Activated naive CD4-positive, alpha-beta T cell treated with anti-CD3 and anti-CD28 coated beads, Interleukin-2, amount 50 U/mL, for 24 hours (primary cell): Measurements from ENCODE around the gene JPT1.
A peak's percentile ranks its signal among the peaks of the same experiment; 100 is the strongest.

ENCODE experiments used
- H3K27ac Mint-ChIP-seq: one replicate; pipeline ENCODE4 v1.8.0; 2021; ENCODE audit warnings: mild to moderate bottlenecking, mixed read lengths
- H3K27me3 Mint-ChIP-seq: one replicate; pipeline ENCODE4 v1.8.0; 2021; ENCODE audit warnings: mixed read lengths
- H3K36me3 Mint-ChIP-seq: one replicate; pipeline ENCODE4 v1.8.0; 2021; ENCODE audit warnings: mixed read lengths
- H3K4me1 Mint-ChIP-seq: one replicate; pipeline ENCODE4 v1.8.0; 2021; ENCODE audit warnings: mixed read lengths
- H3K4me3 Mint-ChIP-seq: one replicate; pipeline ENCODE4 v1.8.0; 2021; ENCODE audit warnings: mild to moderate bottlenecking, mixed read lengths
- H3K9me3 Mint-ChIP-seq: one replicate; pipeline ENCODE4 v1.8.0; 2021; ENCODE audit warnings: mixed read lengths

Gene JPT1

GRCh38 chr17:75154195-75155106 lies at the start of gene JPT1:
Gene JPT1 (minus strand): TSS chr17:75154512. CDS start chr17:75154397, 115 bp downstream.
- peak within 1 kb of the TSS; percentile 93 for H3K4me3 Mint-ChIP-seq
- no peaks in the 10 kb centered on the region for H3K27me3 Mint-ChIP-seq
- H3K4me1 Mint-ChIP-seq: peaks cover 38% of the 10 kb centered on the region
- peak within 1 kb of the TSS; percentile 93 for H3K27ac Mint-ChIP-seq
- no peaks in the 10 kb centered on the region for H3K9me3 Mint-ChIP-seq
- no peaks in the 10 kb centered on the region for H3K36me3 Mint-ChIP-seq

GRCh38 chr17:75199886-75200618 lies 45.7 kb upstream of the JPT1 start:
- no peaks in the 10 kb centered on the region for H3K27me3 Mint-ChIP-seq
- no peaks in the 10 kb centered on the region for H3K36me3 Mint-ChIP-seq
- H3K9me3 Mint-ChIP-seq: no peaks in the 10 kb centered on the region
- no peak overlapping the region for H3K27ac Mint-ChIP-seq
- peaks cover 13% of the 10 kb centered on the region for H3K4me1 Mint-ChIP-seq
- no peak overlapping the region for H3K4me3 Mint-ChIP-seq

GRCh38 chr17:75194879-75195278 lies 40.6 kb upstream of the JPT1 start:
- Mint-ChIP-seq H3K4me1 (no peaks in the 10 kb centered on the region), H3K36me3 (no peaks in the 10 kb centered on the region), H3K27me3 (no peaks in the 10 kb centered on the region), H3K9me3 (no peaks in the 10 kb centered on the region), H3K4me3 (no peak overlapping the region), H3K27ac (no peak overlapping the region)

GRCh38 chr17:75191584-75191983 lies 37.3 kb upstream of the JPT1 start:
- no peaks in the 10 kb centered on the region for H3K27me3 Mint-ChIP-seq
- no peak overlapping the region for H3K27ac Mint-ChIP-seq
- H3K36me3 Mint-ChIP-seq: no peaks in the 10 kb centered on the region
- no peak overlapping the region for H3K4me3 Mint-ChIP-seq
- H3K9me3 Mint-ChIP-seq: no peaks in the 10 kb centered on the region
- H3K4me1 Mint-ChIP-seq: peaks cover 6% of the 10 kb centered on the region

GRCh38 chr17:75188614-75189013 lies 34.3 kb upstream of the JPT1 start:
- Mint-ChIP-seq H3K4me3 (no peak overlapping the region), H3K27ac (no peak overlapping the region), H3K9me3 (no peaks in the 10 kb centered on the region), H3K36me3 (no peaks in the 10 kb centered on the region), H3K4me1 (peaks cover 18% of the 10 kb centered on the region), H3K27me3 (no peaks in the 10 kb centered on the region)

- Mint-ChIP-seq H3K4me3 (peak overlapping the region; percentile 85), H3K4me1 (peaks cover 40% of the 10 kb centered on the region), H3K27ac (peak overlapping the region; percentile 82), H3K27me3 (no peaks in the 10 kb centered on the region), H3K36me3 (peaks cover 6% of the 10 kb centered on the region), H3K9me3 (no peaks in the 10 kb centered on the region)
Measured at GRCh38 chr17:75183999-75184884, 29.9 kb upstream of the JPT1 start.

GRCh38 chr17:75182569-75183436 lies 28.5 kb upstream of the JPT1 start, which contains the start of gene SUMO2:
Gene SUMO2 (minus strand): TSS chr17:75182959. CDS start chr17:75182834, 125 bp downstream.
- no peaks in the 10 kb centered on the region for H3K27me3 Mint-ChIP-seq
- peak within 1 kb of the TSS; percentile 96 for H3K4me3 Mint-ChIP-seq
- peak within 1 kb of the TSS; percentile 96 for H3K27ac Mint-ChIP-seq
- H3K9me3 Mint-ChIP-seq: no peaks in the 10 kb centered on the region
- H3K36me3 Mint-ChIP-seq: peaks cover 6% of the 10 kb centered on the region
- peaks cover 40% of the 10 kb centered on the region for H3K4me1 Mint-ChIP-seq

- H3K4me3 Mint-ChIP-seq: peak overlapping the region; percentile 96
- H3K4me1 Mint-ChIP-seq: peaks cover 40% of the 10 kb centered on the region
- no peaks in the 10 kb centered on the region for H3K9me3 Mint-ChIP-seq
- H3K36me3 Mint-ChIP-seq: peaks cover 6% of the 10 kb centered on the region
- peak overlapping the region; percentile 84 for H3K27ac Mint-ChIP-seq
- H3K27me3 Mint-ChIP-seq: no peaks in the 10 kb centered on the region
Measured at GRCh38 chr17:75182319-75182568, 27.9 kb upstream of the JPT1 start.

- Mint-ChIP-seq H3K4me3 (peak overlapping the region; percentile 96), H3K27ac (peak overlapping the region; percentile 84), H3K36me3 (peaks cover 6% of the 10 kb centered on the region), H3K9me3 (no peaks in the 10 kb centered on the region), H3K4me1 (peaks cover 42% of the 10 kb centered on the region), H3K27me3 (no peaks in the 10 kb centered on the region)
Measured at GRCh38 chr17:75181608-75182318, 27.5 kb upstream of the JPT1 start.

- no peaks in the 10 kb centered on the region for H3K27me3 Mint-ChIP-seq
- H3K4me3 Mint-ChIP-seq: peak overlapping the region; percentile 96
- no peaks in the 10 kb centered on the region for H3K9me3 Mint-ChIP-seq
- peak overlapping the region; percentile 84 for H3K27ac Mint-ChIP-seq
- peaks cover 8% of the 10 kb centered on the region for H3K36me3 Mint-ChIP-seq
- peaks cover 46% of the 10 kb centered on the region for H3K4me1 Mint-ChIP-seq
Measured at GRCh38 chr17:75181110-75181509, 26.8 kb upstream of the JPT1 start.

- Mint-ChIP-seq H3K4me1 (peaks cover 40% of the 10 kb centered on the region), H3K9me3 (no peaks in the 10 kb centered on the region), H3K36me3 (peaks cover 12% of the 10 kb centered on the region), H3K4me3 (no peak overlapping the region), H3K27ac (no peak overlapping the region), H3K27me3 (no peaks in the 10 kb centered on the region)
Measured at GRCh38 chr17:75178453-75178852, 24.1 kb upstream of the JPT1 start.

GRCh38 chr17:75176625-75177024 lies 22.3 kb upstream of the JPT1 start:
- Mint-ChIP-seq H3K27ac (peak overlapping the region; percentile 76), H3K36me3 (peaks cover 12% of the 10 kb centered on the region), H3K4me3 (peak overlapping the region; percentile 30), H3K9me3 (no peaks in the 10 kb centered on the region), H3K4me1 (peaks cover 44% of the 10 kb centered on the region), H3K27me3 (no peaks in the 10 kb centered on the region)

GRCh38 chr17:75174996-75175395 lies 20.7 kb upstream of the JPT1 start:
- Mint-ChIP-seq H3K36me3 (peaks cover 7% of the 10 kb centered on the region), H3K4me3 (no peak overlapping the region), H3K27ac (no peak overlapping the region)

GRCh38 chr17:75173526-75173925 lies 19.2 kb upstream of the JPT1 start:
- no peaks in the 10 kb centered on the region for H3K9me3 Mint-ChIP-seq
- no peaks in the 10 kb centered on the region for H3K27me3 Mint-ChIP-seq
- H3K27ac Mint-ChIP-seq: peak overlapping the region; percentile 74
- H3K4me1 Mint-ChIP-seq: peaks cover 26% of the 10 kb centered on the region
- H3K4me3 Mint-ChIP-seq: no peak overlapping the region
- peaks cover 7% of the 10 kb centered on the region for H3K36me3 Mint-ChIP-seq

More at GRCh38 chr17:75174996-75175395, 20.7 kb upstream of the JPT1 start:
- peaks cover 33% of the 10 kb centered on the region for H3K4me1 Mint-ChIP-seq
- no peaks in the 10 kb centered on the region for H3K27me3 Mint-ChIP-seq
- no peaks in the 10 kb centered on the region for H3K9me3 Mint-ChIP-seq
